ENCODE measurements around the gene GRWD1.

The GRWD1 gene

GRCh38 chr19:48498595-48499311 is 53.0 kb downstream of the GRWD1 start:
- no peak for DNase-seq (ENCODE audit: low spot score)

- DNase-seq (ENCODE audit: low spot score), result no peak
These were observed 53.7 kb downstream of the GRWD1 start for GRCh38 chr19:48499316-48500090.

GRCh38 chr19:48500830-48501493 is 55.2 kb downstream of the GRWD1 start:
- no peak for DNase-seq (ENCODE audit: low spot score)

- no peak for DNase-seq (ENCODE audit: low spot score)
These were observed 55.9 kb downstream of the GRWD1 start for GRCh38 chr19:48501494-48502349.

GRCh38 chr19:48502350-48503018 is 56.7 kb downstream of the GRWD1 start:
- DNase-seq (ENCODE audit: low spot score), result no peak

GRCh38 chr19:48506138-48506733 is 60.5 kb downstream of the GRWD1 start:
- peak; percentile 63 for DNase-seq (ENCODE audit: low spot score)

Data from AG08395 (cell line).